ENCODE measurements around the gene PRR16.

DNA sequence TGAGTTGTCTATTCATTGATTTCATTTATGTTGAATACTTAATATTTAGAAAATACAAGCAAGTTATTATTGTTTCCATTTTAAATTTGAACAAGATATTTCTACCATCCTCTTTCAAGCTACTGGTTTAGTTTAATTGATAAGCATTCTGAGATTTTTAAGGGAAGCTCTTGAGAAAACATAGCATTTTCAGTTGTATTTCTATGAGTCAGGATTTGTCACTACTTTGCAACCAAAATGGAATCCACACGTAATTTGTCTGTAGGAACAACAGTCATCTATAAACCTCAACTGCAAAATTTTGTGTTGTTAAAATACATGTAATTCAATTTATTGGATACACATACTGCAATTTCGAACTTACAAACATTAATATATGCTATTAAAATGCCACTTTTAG, 74.0 kb downstream of the PRR16 start:
- TF ChIP-seq POLR2A (IDR thresholded peaks at IDR 0.05; ENCODE audit: low read depth) = no peak
- TF ChIP-seq, protein P1, sequence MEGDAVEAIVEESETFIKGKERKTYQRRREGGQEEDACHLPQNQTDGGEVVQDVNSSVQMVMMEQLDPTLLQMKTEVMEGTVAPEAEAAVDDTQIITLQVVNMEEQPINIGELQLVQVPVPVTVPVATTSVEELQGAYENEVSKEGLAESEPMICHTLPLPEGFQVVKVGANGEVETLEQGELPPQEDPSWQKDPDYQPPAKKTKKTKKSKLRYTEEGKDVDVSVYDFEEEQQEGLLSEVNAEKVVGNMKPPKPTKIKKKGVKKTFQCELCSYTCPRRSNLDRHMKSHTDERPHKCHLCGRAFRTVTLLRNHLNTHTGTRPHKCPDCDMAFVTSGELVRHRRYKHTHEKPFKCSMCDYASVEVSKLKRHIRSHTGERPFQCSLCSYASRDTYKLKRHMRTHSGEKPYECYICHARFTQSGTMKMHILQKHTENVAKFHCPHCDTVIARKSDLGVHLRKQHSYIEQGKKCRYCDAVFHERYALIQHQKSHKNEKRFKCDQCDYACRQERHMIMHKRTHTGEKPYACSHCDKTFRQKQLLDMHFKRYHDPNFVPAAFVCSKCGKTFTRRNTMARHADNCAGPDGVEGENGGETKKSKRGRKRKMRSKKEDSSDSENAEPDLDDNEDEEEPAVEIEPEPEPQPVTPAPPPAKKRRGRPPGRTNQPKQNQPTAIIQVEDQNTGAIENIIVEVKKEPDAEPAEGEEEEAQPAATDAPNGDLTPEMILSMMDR (IDR thresholded peaks at IDR 0.05) = no peak

All from esophagus muscularis mucosa (tissue), 3 donors.